Measurements from ENCODE around the gene GALNS. TPM values are rescaled to one million over a fixed set of nuclear protein-coding genes. Genes with fewer than 3 reads are reported as not detected.

GALNS gene
- total RNA-seq, 1 donor from 2014 or later: 18.3 TPM

- no peak for TF ChIP-seq CTCF (conservative IDR thresholded peaks at IDR 0.05; ENCODE audit: low read depth, low read length)
- no peak overlapping the region for H3K4me3 ChIP-seq (ENCODE audit: low read depth, low read length)
- no peak for DNase-seq (ENCODE audit: low read depth)
Observed at GRCh38 chr16:88878967-88879787, 22.4 kb upstream of the GALNS start.

- no peak for TF ChIP-seq CTCF (conservative IDR thresholded peaks at IDR 0.05; ENCODE audit: low read depth, low read length)
- no peak for DNase-seq (ENCODE audit: low read depth)
Observed at GRCh38 chr16:88878356-88878755, 21.6 kb upstream of the GALNS start.

GRCh38 chr16:88877564-88878289 lies 21.0 kb upstream of the GALNS start:
- no peak overlapping the region for H3K4me3 ChIP-seq (ENCODE audit: low read depth, low read length)
- no peak for TF ChIP-seq CTCF (conservative IDR thresholded peaks at IDR 0.05; ENCODE audit: low read depth, low read length)
- DNase-seq (ENCODE audit: low read depth): no peak

More at GRCh38 chr16:88878356-88878755, 21.6 kb upstream of the GALNS start:
- no peak overlapping the region for H3K4me3 ChIP-seq (ENCODE audit: low read depth, low read length)

GRCh38 chr16:88876942-88877526 lies 20.3 kb upstream of the GALNS start:
- DNase-seq (ENCODE audit: low read depth): no peak
- TF ChIP-seq CTCF (conservative IDR thresholded peaks at IDR 0.05; ENCODE audit: low read depth, low read length): no peak
- no peak overlapping the region for H3K4me3 ChIP-seq (ENCODE audit: low read depth, low read length)

- DNase-seq (ENCODE audit: low read depth): no peak
- no peak for TF ChIP-seq CTCF (conservative IDR thresholded peaks at IDR 0.05; ENCODE audit: low read depth, low read length)
- no peak overlapping the region for H3K4me3 ChIP-seq (ENCODE audit: low read depth, low read length)
Observed at GRCh38 chr16:88875703-88876234, 19.0 kb upstream of the GALNS start.

GRCh38 chr16:88874938-88875599 lies 18.3 kb upstream of the GALNS start:
- no peak for TF ChIP-seq CTCF (conservative IDR thresholded peaks at IDR 0.05; ENCODE audit: low read depth, low read length)
- H3K4me3 ChIP-seq (ENCODE audit: low read depth, low read length): no peak overlapping the region
- DNase-seq (ENCODE audit: low read depth): no peak

Data from epithelial cell of proximal tubule (primary cell).